ENCODE results near the gene KCNH4. TPM values are rescaled to one million over a fixed set of nuclear protein-coding genes. Genes with fewer than 3 reads are reported as not detected.
A peak's percentile ranks its signal among the peaks of the same experiment; 100 is the strongest.

The KCNH4 gene
- total RNA-seq, 5 donors from 2014 or later (not counting 1 experiment from before 2014, with no cell fraction given): 0.06 to 0.35 (median 0.20) TPM; not detected in 1

- H3K4me3 Mint-ChIP-seq: no peak overlapping the region
- peaks cover 32 to 51% (median 32%) of the 10 kb centered on the region in 3 donors for H3K4me1 Mint-ChIP-seq
- ATAC-seq (replicated peaks in 1 of 4): no peak
These were observed 2.1 kb downstream of the KCNH4 start for GRCh38 chr17:42178817-42179216.

DNA sequence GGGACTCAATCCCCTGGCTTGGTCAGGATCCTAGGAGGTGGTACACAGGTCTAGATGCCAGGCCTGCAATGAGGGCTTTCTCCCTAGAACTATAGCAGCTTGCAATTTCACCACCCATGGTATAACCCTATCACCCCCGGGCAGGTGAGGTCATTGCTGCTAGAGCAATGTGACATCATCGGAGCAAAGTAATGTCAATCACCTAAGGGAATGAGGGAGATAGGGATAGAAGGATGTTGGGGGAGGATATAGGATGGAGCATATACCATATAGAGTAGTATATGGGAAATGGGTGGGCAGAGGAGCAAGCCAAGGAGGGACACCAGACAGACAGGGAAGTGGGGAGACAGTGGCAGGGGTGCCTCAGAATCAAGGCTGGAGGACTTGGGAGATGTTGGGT is 3.3 kb downstream of the KCNH4 start:
- H3K36me3 ChIP-seq (ENCODE audit: control insufficient read depth in 2 of 2, extremely low read depth in 1 of 2, insufficient read depth in 1 of 2, low read length in 1 of 2): no peaks in the 10 kb centered on the region
- no CpG with 5 or more reads among the region's 2 CpGs for WGBS (ENCODE audit: insufficient coverage)
- Mint-ChIP-seq H3K27ac (no peak overlapping the region), H3K4me1 (peaks cover 22 to 40% (median 23%) of the 10 kb centered on the region in 3 donors), H3K36me3 (no peaks in the 10 kb centered on the region), H3K27me3 (peaks cover 11 to 20% of the 10 kb centered on the region in 2 donors), H3K4me3 (no peak overlapping the region), H3K9me3 (no peaks in the 10 kb centered on the region)
- H3K4me1 ChIP-seq (ENCODE audit: control insufficient read depth in 1 of 2, extremely low read depth in 1 of 2, insufficient read depth in 2 of 2, low read length in 2 of 2): peaks cover 0 to 33% of the 10 kb centered on the region in 2 experiments
- ATAC-seq (replicated peaks in 1 of 4): no peak
- DNase-seq: no peak
- no peak overlapping the region for H3K27ac ChIP-seq (ENCODE audit: low read length)
- POLR2A ChIA-PET: no interaction called here
- no peak overlapping the region for H3K4me3 ChIP-seq (ENCODE audit: control insufficient read depth in 1 of 2, extremely low read depth in 1 of 2, low read length in 1 of 2)
- H3K9me3 ChIP-seq: no peaks in the 10 kb centered on the region
- CTCF ChIA-PET: interaction anchor here in 1 of 2 donors (0.5 kb wide), 1 partner anchor 1732 kb away, joined by 3 read pairs; no protein-coding TSS in a partner anchor
- H3K27me3 ChIP-seq (replicated peaks in 1 of 2; ENCODE audit: control insufficient read depth in 2 of 2, extremely low read depth in 1 of 2, insufficient read depth in 2 of 2, low read length in 1 of 2): peaks cover 0 to 39% of the 10 kb centered on the region in 2 experiments

More at GRCh38 chr17:42178817-42179216, 2.1 kb downstream of the KCNH4 start:
- Histone ChIP-seq H3K4me1 (ENCODE audit: control insufficient read depth in 1 of 2, extremely low read depth in 1 of 2, insufficient read depth in 2 of 2, low read length in 2 of 2) (peaks cover 0 to 44% of the 10 kb centered on the region in 2 experiments), H3K27me3 (replicated peaks in 1 of 2; ENCODE audit: control insufficient read depth in 2 of 2, extremely low read depth in 1 of 2, insufficient read depth in 2 of 2, low read length in 1 of 2) (peaks cover 0 to 39% of the 10 kb centered on the region in 2 experiments), H3K4me3 (ENCODE audit: control insufficient read depth in 1 of 2, extremely low read depth in 1 of 2, low read length in 1 of 2) (no peak overlapping the region), H3K9me3 (no peaks in the 10 kb centered on the region), H3K36me3 (ENCODE audit: control insufficient read depth in 2 of 2, extremely low read depth in 1 of 2, insufficient read depth in 1 of 2, low read length in 1 of 2) (no peaks in the 10 kb centered on the region), H3K27ac (ENCODE audit: low read length) (no peak overlapping the region)
- peaks cover 11 to 20% of the 10 kb centered on the region in 2 donors for H3K27me3 Mint-ChIP-seq
- 11% methylated on average over 14 of the region's 14 CpGs for WGBS (ENCODE audit: insufficient coverage)
- H3K9me3 Mint-ChIP-seq: no peaks in the 10 kb centered on the region
- ChIA-PET CTCF (interaction anchor here in 1 of 2 donors (1.4 kb wide), 1 partner anchor 15 kb away, joined by 3 read pairs; no protein-coding TSS in a partner anchor), POLR2A (interaction anchor here in 1 of 2 donors (0.6 kb wide), 1 partner anchor 133 kb away, joined by 4 read pairs; no protein-coding TSS in a partner anchor)
- peak in 2 of 35 experiments; percentile 5 to 50 for DNase-seq
- H3K27ac Mint-ChIP-seq: no peak overlapping the region
- H3K36me3 Mint-ChIP-seq: no peaks in the 10 kb centered on the region

GRCh38 chr17:42174126-42174783 is 6.7 kb downstream of the KCNH4 start:
- POLR2A ChIA-PET: no interaction called here

GRCh38 chr17:42171831-42172230 is 9.1 kb downstream of the KCNH4 start:
- Mint-ChIP-seq H3K9me3 (no peaks in the 10 kb centered on the region), H3K36me3 (no peaks in the 10 kb centered on the region), H3K27ac (no peak overlapping the region), H3K4me1 (peaks cover 0 to 12% (median 0%) of the 10 kb centered on the region in 3 donors), H3K27me3 (no peaks in the 10 kb centered on the region), H3K4me3 (no peak overlapping the region)
- POLR2A ChIA-PET: interaction anchor here in 1 of 2 donors (0.5 kb wide), 2 partner anchors 30 to 98 kb away, joined by 4 to 6 read pairs; no protein-coding TSS in a partner anchor
- Histone ChIP-seq H3K36me3 (ENCODE audit: control insufficient read depth in 2 of 2, extremely low read depth in 1 of 2, insufficient read depth in 1 of 2, low read length in 1 of 2) (no peaks in the 10 kb centered on the region), H3K27me3 (replicated peaks in 1 of 2; ENCODE audit: control insufficient read depth in 2 of 2, extremely low read depth in 1 of 2, insufficient read depth in 2 of 2, low read length in 1 of 2) (peaks cover 0 to 9% of the 10 kb centered on the region in 2 experiments), H3K27ac (ENCODE audit: low read length) (no peak overlapping the region), H3K4me1 (ENCODE audit: control insufficient read depth in 1 of 2, extremely low read depth in 1 of 2, insufficient read depth in 2 of 2, low read length in 2 of 2) (no peaks in the 10 kb centered on the region), H3K9me3 (no peaks in the 10 kb centered on the region), H3K4me3 (ENCODE audit: control insufficient read depth in 1 of 2, extremely low read depth in 1 of 2, low read length in 1 of 2) (no peak overlapping the region)
- CTCF ChIA-PET: interaction anchor here (0.6 to 0.7 kb wide), 3 partner anchors 138 to 1414 kb away, joined by 3 to 5 read pairs (median 4); partner anchors contain the start of gene ACLY (in 1 of the 2)
- no peak for DNase-seq
- no peak for ATAC-seq (replicated peaks in 1 of 4)
- 86% methylated on average over 11 of the region's 11 CpGs for WGBS (ENCODE audit: insufficient coverage)

More at GRCh38 chr17:42174126-42174783, 6.7 kb downstream of the KCNH4 start:
- Mint-ChIP-seq H3K9me3 (no peaks in the 10 kb centered on the region), H3K27me3 (peaks cover 4 to 10% of the 10 kb centered on the region in 2 donors), H3K4me1 (peaks cover 6 to 20% (median 13%) of the 10 kb centered on the region in 3 donors), H3K4me3 (no peak overlapping the region), H3K36me3 (no peaks in the 10 kb centered on the region), H3K27ac (no peak overlapping the region)
- no peaks in the 10 kb centered on the region for H3K9me3 ChIP-seq
- H3K4me1 ChIP-seq (ENCODE audit: control insufficient read depth in 1 of 2, extremely low read depth in 1 of 2, insufficient read depth in 2 of 2, low read length in 2 of 2): peaks cover 0 to 11% of the 10 kb centered on the region in 2 experiments
- H3K27ac ChIP-seq (ENCODE audit: low read length): no peak overlapping the region
- CTCF ChIA-PET: no interaction called here
- H3K4me3 ChIP-seq (ENCODE audit: control insufficient read depth in 1 of 2, extremely low read depth in 1 of 2, low read length in 1 of 2): no peak overlapping the region
- WGBS (ENCODE audit: insufficient coverage): 49% methylated on average over 10 of the region's 14 CpGs
- DNase-seq (no peak), ATAC-seq (replicated peaks in 1 of 4) (no peak)
- H3K27me3 ChIP-seq (replicated peaks in 1 of 2; ENCODE audit: control insufficient read depth in 2 of 2, extremely low read depth in 1 of 2, insufficient read depth in 2 of 2, low read length in 1 of 2): peaks cover 0 to 22% of the 10 kb centered on the region in 2 experiments
- no peaks in the 10 kb centered on the region for H3K36me3 ChIP-seq (ENCODE audit: control insufficient read depth in 2 of 2, extremely low read depth in 1 of 2, insufficient read depth in 1 of 2, low read length in 1 of 2)

- no peaks in the 10 kb centered on the region for H3K4me1 ChIP-seq (ENCODE audit: control insufficient read depth in 1 of 2, extremely low read depth in 1 of 2, insufficient read depth in 2 of 2, low read length in 2 of 2)
- H3K4me1 Mint-ChIP-seq: peaks cover 0 to 12% (median 0%) of the 10 kb centered on the region in 3 donors
- no peak overlapping the region for H3K4me3 Mint-ChIP-seq
- H3K27me3 Mint-ChIP-seq: no peaks in the 10 kb centered on the region
- ChIA-PET CTCF (no interaction called here), POLR2A (no interaction called here)
- ATAC-seq (replicated peaks in 1 of 4) (no peak), DNase-seq (no peak)
- no peaks in the 10 kb centered on the region for H3K9me3 Mint-ChIP-seq
- no peak overlapping the region for H3K4me3 ChIP-seq (ENCODE audit: control insufficient read depth in 1 of 2, extremely low read depth in 1 of 2, low read length in 1 of 2)
- H3K27me3 ChIP-seq (replicated peaks in 1 of 2; ENCODE audit: control insufficient read depth in 2 of 2, extremely low read depth in 1 of 2, insufficient read depth in 2 of 2, low read length in 1 of 2): peaks cover 0 to 3% of the 10 kb centered on the region in 2 experiments
- H3K27ac ChIP-seq (ENCODE audit: low read length): no peak overlapping the region
- H3K36me3 Mint-ChIP-seq: no peaks in the 10 kb centered on the region
- no peaks in the 10 kb centered on the region for H3K36me3 ChIP-seq (ENCODE audit: control insufficient read depth in 2 of 2, extremely low read depth in 1 of 2, insufficient read depth in 1 of 2, low read length in 1 of 2)
- H3K9me3 ChIP-seq: no peaks in the 10 kb centered on the region
- H3K27ac Mint-ChIP-seq: no peak overlapping the region
- 96% methylated on average over 24 of the region's 29 CpGs for WGBS (ENCODE audit: insufficient coverage)
These were observed 11.6 kb downstream of the KCNH4 start for GRCh38 chr17:42169351-42169750.

DNA sequence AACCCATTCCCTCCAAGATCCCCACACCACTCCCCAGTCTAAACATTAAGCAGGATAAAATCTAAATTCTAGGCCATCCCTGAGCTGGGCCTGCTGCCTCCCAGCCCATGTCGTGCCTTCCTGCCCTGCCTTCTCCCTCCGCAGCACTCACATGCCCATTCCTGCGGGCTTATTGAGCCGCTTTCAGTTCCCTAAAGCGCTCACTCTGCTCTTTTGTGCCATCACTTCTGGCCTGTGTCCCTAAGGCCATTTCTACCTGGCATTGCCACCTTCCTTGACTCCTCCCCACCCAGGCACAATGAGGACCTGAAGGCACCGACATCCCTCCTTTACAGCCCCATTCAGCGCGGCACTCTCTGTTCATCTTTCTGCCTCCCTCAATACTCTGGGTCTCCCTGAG is 13.1 kb downstream of the KCNH4 start:
- Mint-ChIP-seq H3K27me3 (no peaks in the 10 kb centered on the region), H3K27ac (no peak overlapping the region), H3K9me3 (no peaks in the 10 kb centered on the region), H3K4me3 (no peak overlapping the region), H3K4me1 (peaks cover 0 to 17% (median 0%) of the 10 kb centered on the region in 3 donors), H3K36me3 (no peaks in the 10 kb centered on the region)
- POLR2A ChIA-PET: no interaction called here
- H3K4me1 ChIP-seq (ENCODE audit: control insufficient read depth in 1 of 2, extremely low read depth in 1 of 2, insufficient read depth in 2 of 2, low read length in 2 of 2): no peaks in the 10 kb centered on the region
- DNase-seq: no peak
- no peaks in the 10 kb centered on the region for H3K36me3 ChIP-seq (ENCODE audit: control insufficient read depth in 2 of 2, extremely low read depth in 1 of 2, insufficient read depth in 1 of 2, low read length in 1 of 2)
- no peak overlapping the region for H3K27ac ChIP-seq (ENCODE audit: low read length)
- H3K27me3 ChIP-seq (replicated peaks in 1 of 2; ENCODE audit: control insufficient read depth in 2 of 2, extremely low read depth in 1 of 2, insufficient read depth in 2 of 2, low read length in 1 of 2): peaks cover 0 to 3% of the 10 kb centered on the region in 2 experiments
- H3K4me3 ChIP-seq (ENCODE audit: control insufficient read depth in 1 of 2, extremely low read depth in 1 of 2, low read length in 1 of 2): no peak overlapping the region
- no peak for ATAC-seq (replicated peaks in 1 of 4)
- 94% methylated on average over 7 of the region's 8 CpGs for WGBS (ENCODE audit: insufficient coverage)
- CTCF ChIA-PET: no interaction called here
- H3K9me3 ChIP-seq: no peaks in the 10 kb centered on the region

Data from T-cell (primary cell).